Sigmoid colon (tissue), 7 donors: ENCODE data around the gene USH1C. TPM values are rescaled to one million over a fixed set of nuclear protein-coding genes. Genes with fewer than 3 reads are reported as not detected.

Experiments
- DNase-seq: peaks from one replicate; pipeline ENCODE4 v3.0.0-alpha.2; 2019
- H3K27ac ChIP-seq, 4 donors: fragments of 200-600 bp; sonication (generic); one replicate each; pipeline ENCODE4 v1.5.1; 2016 to 2019; ENCODE audit warnings: mild to moderate bottlenecking in 1 of 4
- H3K27me3 ChIP-seq, 3 donors: fragments of 200-600 bp; sonication (generic); one replicate each; pipeline ENCODE4 v1.5.1; 2019; ENCODE audit warnings: mild to moderate bottlenecking in 1 of 3
- H3K36me3 ChIP-seq, 4 donors: fragments of 200-600 bp; sonication (generic); one replicate each; pipeline ENCODE4 v1.5.1; 2016 to 2019
- H3K4me1 ChIP-seq, 4 donors: fragments of 200-600 bp; sonication (generic); one replicate each; pipeline ENCODE4 v1.5.1; 2017 to 2019
- H3K4me3 ChIP-seq, 4 donors: fragments of 200-600 bp; sonication (generic); one replicate each; pipeline ENCODE4 v1.5.1; 2017 to 2019; ENCODE audit warnings: mild to moderate bottlenecking in 2 of 4, moderate library complexity in 1 of 4
- H3K9me3 ChIP-seq, 4 donors: fragments of 200-600 bp in 3 of 4; sonication (generic) in 3 of 4; one replicate each; pipeline versions ENCODE4 v1.5.1 to v1.6.1; 2013 to 2019
- EP300 ChIP-seq, 4 donors: sonication (generic); formaldehyde crosslinking; IDR thresholded peaks; one replicate each; pipeline ENCODE4 v1.6.1; 2017; ENCODE audit warnings: antibody characterized with exemption in 4 of 4
- POLR2A ChIP-seq, 2 donors: fragments of 450-650 bp; IDR thresholded peaks; one replicate each; pipeline ENCODE4 v1.6.1; 2016; ENCODE audit warnings: antibody characterized with exemption in 2 of 2, mild to moderate bottlenecking in 2 of 2, moderate library complexity in 2 of 2
- POLR2AphosphoS5 ChIP-seq, 4 donors: sonication (generic); formaldehyde crosslinking; IDR thresholded peaks; one replicate each; pipeline ENCODE4 v1.6.1; 2017; ENCODE audit warnings: antibody characterized with exemption in 4 of 4
- WGBS, 2 donors: extraction: QIAGEN DNeasy Blood & Tissue Kit; methylation state at CpG; one replicate each; pipeline ENCODE4 v1.1.7; 2013; 5-methylcytosine and 5-hydroxymethylcytosine counted together
- intact Hi-C: fragments of 100-400 bp; cut with DNase I; formaldehyde crosslinking; loops from one replicate; pipeline ENCODE4 v1.15.1; 2023
- polyA plus RNA-seq, 3 donors: library from polyadenylated mRNA; stranded (reverse); fragments of 200-250 nt; gene quantifications; one replicate each; pipeline ENCODE4 v1.2.3, GENCODE V29; 2013
- total RNA-seq, 4 donors: library from RNA; depleted of rRNA; stranded (reverse); fragments of >200 nt; gene quantifications; one replicate each; pipeline ENCODE4 v1.1.0, GENCODE V29; 2016
- TF ChIP-seq, protein P1 (sequence below), 4 experiments: fragments of 450-650 bp in 3 of 4; fragments of 200-600 bp in 1 of 4; IDR thresholded peaks; one replicate each; pipeline ENCODE4 v1.5.1; 2016 to 2019; ENCODE audit warnings: antibody characterized with exemption in 4 of 4, mild to moderate bottlenecking in 3 of 4, moderate library complexity in 2 of 4
- donor health status: healthy with polysubstance abuse.
- donor health status: Bipolar disorder and iron deficiency.
- donor health status: healthy.

The USH1C gene
- total and polyA plus RNA-seq, 7 donors: 1.2 to 152 (median 2.5) TPM

DNA sequence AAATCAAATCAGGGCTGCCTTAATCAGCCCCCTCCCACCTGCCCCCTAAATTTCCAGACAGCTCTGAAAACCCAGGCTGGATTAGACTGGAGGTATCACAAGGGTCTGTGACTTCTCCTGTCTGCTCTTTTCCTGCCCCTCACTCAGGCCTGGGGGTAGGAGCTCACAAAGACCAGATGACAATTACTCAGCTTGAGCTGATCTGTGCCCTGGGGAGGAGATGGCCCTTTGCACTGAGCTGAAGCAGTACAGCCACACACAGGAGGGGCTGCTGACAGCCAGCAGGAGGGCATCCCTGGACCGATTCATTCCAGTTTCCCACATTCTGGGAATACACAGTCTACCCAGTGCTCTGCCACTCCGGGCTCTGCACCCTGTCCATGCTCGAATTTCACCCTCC, 71.7 kb downstream of the USH1C start:
- no peak for DNase-seq
- H3K9me3 ChIP-seq: no peaks in the 10 kb centered on the region
- TF ChIP-seq, protein P1, sequence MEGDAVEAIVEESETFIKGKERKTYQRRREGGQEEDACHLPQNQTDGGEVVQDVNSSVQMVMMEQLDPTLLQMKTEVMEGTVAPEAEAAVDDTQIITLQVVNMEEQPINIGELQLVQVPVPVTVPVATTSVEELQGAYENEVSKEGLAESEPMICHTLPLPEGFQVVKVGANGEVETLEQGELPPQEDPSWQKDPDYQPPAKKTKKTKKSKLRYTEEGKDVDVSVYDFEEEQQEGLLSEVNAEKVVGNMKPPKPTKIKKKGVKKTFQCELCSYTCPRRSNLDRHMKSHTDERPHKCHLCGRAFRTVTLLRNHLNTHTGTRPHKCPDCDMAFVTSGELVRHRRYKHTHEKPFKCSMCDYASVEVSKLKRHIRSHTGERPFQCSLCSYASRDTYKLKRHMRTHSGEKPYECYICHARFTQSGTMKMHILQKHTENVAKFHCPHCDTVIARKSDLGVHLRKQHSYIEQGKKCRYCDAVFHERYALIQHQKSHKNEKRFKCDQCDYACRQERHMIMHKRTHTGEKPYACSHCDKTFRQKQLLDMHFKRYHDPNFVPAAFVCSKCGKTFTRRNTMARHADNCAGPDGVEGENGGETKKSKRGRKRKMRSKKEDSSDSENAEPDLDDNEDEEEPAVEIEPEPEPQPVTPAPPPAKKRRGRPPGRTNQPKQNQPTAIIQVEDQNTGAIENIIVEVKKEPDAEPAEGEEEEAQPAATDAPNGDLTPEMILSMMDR (IDR thresholded peaks at IDR 0.05): no peak
- TF ChIP-seq POLR2AphosphoS5 (IDR thresholded peaks at IDR 0.05) (no peak), EP300 (IDR thresholded peaks at IDR 0.05) (no peak), POLR2A (IDR thresholded peaks at IDR 0.05) (no peak)

DNA sequence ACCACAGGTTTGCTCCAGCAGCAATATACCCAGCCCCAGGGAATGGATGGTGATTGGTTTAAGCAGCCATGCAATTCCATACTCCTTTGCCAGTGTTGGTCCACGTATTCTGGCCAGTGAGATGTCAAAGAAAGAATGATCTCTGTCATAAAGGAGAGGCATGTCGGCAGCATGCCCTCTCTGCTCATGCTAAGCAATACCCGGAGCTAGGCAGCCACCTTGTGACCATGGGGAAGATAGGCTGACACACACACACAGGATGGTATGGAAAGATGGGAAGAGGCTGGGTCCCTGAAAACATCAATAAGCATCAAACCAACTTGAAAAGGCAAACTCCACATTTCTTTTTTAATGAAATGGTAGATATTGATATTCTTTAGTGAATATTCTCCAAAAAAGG, 72.7 kb downstream of the USH1C start:
- peaks cover 0 to 8% (median 6%) of the 10 kb centered on the region in 4 donors for H3K4me1 ChIP-seq
- no peak overlapping the region for H3K27ac ChIP-seq
- no peaks in the 10 kb centered on the region for H3K9me3 ChIP-seq
- no peak for DNase-seq
- intact Hi-C loops: no loop called here
- H3K36me3 ChIP-seq: no peaks in the 10 kb centered on the region
- TF ChIP-seq POLR2A (IDR thresholded peaks at IDR 0.05): no peak
- TF ChIP-seq, protein P1 (IDR thresholded peaks at IDR 0.05): no peak
- TF ChIP-seq POLR2AphosphoS5 (IDR thresholded peaks at IDR 0.05): no peak
- no peak for TF ChIP-seq EP300 (IDR thresholded peaks at IDR 0.05)
- 82 to 87% methylated on average over 3 of the region's 3 CpGs for WGBS, 2 donors
- no peak overlapping the region for H3K4me3 ChIP-seq
- H3K27me3 ChIP-seq: peaks cover 15 to 41% (median 30%) of the 10 kb centered on the region in 3 donors

More for the DNA sequence above, 71.7 kb downstream of the USH1C start:
- Histone ChIP-seq H3K36me3 (no peaks in the 10 kb centered on the region), H3K27ac (no peak overlapping the region), H3K27me3 (peaks cover 21 to 50% (median 39%) of the 10 kb centered on the region in 3 donors), H3K4me3 (no peak overlapping the region), H3K4me1 (peaks cover 0 to 12% (median 8%) of the 10 kb centered on the region in 4 donors)
- intact Hi-C loops: no loop called here
- 53 to 70% methylated on average over 3 of the region's 3 CpGs for WGBS, 2 donors

DNA sequence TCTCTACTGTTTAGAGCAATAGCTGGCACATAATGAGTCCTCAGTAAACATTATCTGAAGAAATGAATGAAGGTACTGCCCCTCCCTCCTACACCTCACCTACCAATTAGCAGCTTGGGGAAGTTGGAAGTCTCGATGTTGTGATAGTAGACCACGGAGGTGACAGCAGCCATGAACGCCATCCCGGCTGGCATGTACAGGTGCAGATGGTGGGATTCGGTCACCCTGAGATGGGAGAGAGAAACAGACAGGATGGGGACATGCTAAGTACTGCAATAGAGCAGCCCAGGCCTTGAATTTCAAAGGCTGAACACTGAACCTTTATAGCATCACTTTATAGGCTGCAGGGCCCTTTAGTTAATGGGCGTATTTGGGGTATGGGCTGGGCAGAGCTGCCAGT, 74.2 kb downstream of the USH1C start:
- Histone ChIP-seq H3K4me3 (no peak overlapping the region), H3K27ac (no peak overlapping the region), H3K9me3 (no peaks in the 10 kb centered on the region), H3K36me3 (no peaks in the 10 kb centered on the region), H3K27me3 (peaks cover 6 to 26% (median 19%) of the 10 kb centered on the region in 3 donors), H3K4me1 (no peaks in the 10 kb centered on the region)
- intact Hi-C loops: no loop called here
- TF ChIP-seq, protein P1 (IDR thresholded peaks at IDR 0.05): no peak
- TF ChIP-seq POLR2A (IDR thresholded peaks at IDR 0.05): no peak
- no peak for TF ChIP-seq POLR2AphosphoS5 (IDR thresholded peaks at IDR 0.05)
- no peak for TF ChIP-seq EP300 (IDR thresholded peaks at IDR 0.05)
- 92 to 95% methylated on average over 6 of the region's 6 CpGs for WGBS, 2 donors
- DNase-seq: no peak

DNA sequence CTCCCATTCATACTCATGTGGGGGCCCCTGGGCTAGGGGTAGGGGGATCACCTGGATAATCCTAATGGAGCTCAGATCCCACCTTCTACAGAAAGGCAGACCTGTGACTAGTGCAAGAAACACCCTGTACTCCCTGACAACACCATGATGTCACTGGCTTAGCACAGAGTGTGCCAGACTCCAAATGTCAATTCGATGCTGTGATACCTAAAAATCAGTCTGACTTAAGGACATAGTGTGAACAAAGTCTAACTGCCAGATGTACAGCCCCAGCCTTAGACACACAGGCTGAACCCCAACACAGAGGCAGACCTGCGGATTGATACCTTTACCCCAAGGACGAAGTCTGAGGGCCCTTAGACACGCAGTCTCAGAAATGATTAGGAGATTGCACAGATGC, 76.1 kb downstream of the USH1C start:
- H3K4me3 ChIP-seq: no peak overlapping the region
- WGBS, 2 donors: 85 to 93% methylated on average over 4 of the region's 4 CpGs
- peaks cover 0 to 7% (median 6%) of the 10 kb centered on the region in 3 donors for H3K27me3 ChIP-seq
- no peaks in the 10 kb centered on the region for H3K36me3 ChIP-seq
- no peak for DNase-seq
- no peaks in the 10 kb centered on the region for H3K9me3 ChIP-seq
- H3K27ac ChIP-seq: no peak overlapping the region
- H3K4me1 ChIP-seq: no peaks in the 10 kb centered on the region
- intact Hi-C loops: no loop called here
- TF ChIP-seq, protein P1 (IDR thresholded peaks at IDR 0.05): no peak
- TF ChIP-seq EP300 (IDR thresholded peaks at IDR 0.05) (no peak), POLR2AphosphoS5 (IDR thresholded peaks at IDR 0.05) (no peak), POLR2A (IDR thresholded peaks at IDR 0.05) (no peak)

DNA sequence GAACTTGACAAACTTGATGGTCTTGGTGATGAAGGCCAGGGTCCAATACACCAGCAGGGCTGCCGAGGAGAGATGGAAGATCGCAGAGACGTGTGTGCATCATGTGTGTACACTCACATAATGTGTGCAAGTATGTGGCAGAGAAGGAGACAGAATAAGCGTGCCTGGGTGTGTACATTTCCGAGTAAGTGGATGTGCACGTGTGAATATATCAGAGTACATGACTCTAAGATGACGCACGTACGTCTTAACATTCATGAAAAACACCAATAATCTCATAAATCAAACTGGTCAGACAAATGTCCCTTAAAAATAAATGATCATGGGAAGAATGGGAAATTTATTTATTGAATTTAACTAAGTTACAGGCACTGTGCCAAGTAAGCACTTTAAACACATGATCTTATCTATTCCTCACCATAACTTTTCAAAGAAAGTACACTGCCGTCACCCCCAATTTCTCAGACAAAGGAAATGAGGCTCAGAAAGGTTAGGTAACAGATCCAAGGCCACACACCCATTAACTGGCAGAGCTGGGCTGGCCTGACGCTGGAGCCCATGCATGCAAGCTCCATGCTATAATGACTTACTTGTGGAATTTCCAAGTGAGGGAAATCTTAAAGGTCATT, 80.6 kb downstream of the USH1C start:
- TF ChIP-seq EP300 (IDR thresholded peaks at IDR 0.05) (no peak), POLR2A (IDR thresholded peaks at IDR 0.05) (no peak), POLR2AphosphoS5 (IDR thresholded peaks at IDR 0.05) (no peak)
- TF ChIP-seq, protein P1 (IDR thresholded peaks at IDR 0.05): no peak
- H3K4me1 ChIP-seq: no peaks in the 10 kb centered on the region
- no peaks in the 10 kb centered on the region for H3K27me3 ChIP-seq
- WGBS, 2 donors: 72 to 81% methylated on average over 11 of the region's 11 CpGs
- H3K4me3 ChIP-seq: no peak overlapping the region
- no peaks in the 10 kb centered on the region for H3K36me3 ChIP-seq
- intact Hi-C loops: no loop called here
- no peaks in the 10 kb centered on the region for H3K9me3 ChIP-seq
- DNase-seq: no peak
- H3K27ac ChIP-seq: no peak overlapping the region
